ENCODE measurements around the gene NSF.
"Not testable (repeated sequence)": the region's sequence is repeated elsewhere in the genome, so short reads cannot be mapped to it uniquely, and the experiment has no call there.

NSF gene

DNA sequence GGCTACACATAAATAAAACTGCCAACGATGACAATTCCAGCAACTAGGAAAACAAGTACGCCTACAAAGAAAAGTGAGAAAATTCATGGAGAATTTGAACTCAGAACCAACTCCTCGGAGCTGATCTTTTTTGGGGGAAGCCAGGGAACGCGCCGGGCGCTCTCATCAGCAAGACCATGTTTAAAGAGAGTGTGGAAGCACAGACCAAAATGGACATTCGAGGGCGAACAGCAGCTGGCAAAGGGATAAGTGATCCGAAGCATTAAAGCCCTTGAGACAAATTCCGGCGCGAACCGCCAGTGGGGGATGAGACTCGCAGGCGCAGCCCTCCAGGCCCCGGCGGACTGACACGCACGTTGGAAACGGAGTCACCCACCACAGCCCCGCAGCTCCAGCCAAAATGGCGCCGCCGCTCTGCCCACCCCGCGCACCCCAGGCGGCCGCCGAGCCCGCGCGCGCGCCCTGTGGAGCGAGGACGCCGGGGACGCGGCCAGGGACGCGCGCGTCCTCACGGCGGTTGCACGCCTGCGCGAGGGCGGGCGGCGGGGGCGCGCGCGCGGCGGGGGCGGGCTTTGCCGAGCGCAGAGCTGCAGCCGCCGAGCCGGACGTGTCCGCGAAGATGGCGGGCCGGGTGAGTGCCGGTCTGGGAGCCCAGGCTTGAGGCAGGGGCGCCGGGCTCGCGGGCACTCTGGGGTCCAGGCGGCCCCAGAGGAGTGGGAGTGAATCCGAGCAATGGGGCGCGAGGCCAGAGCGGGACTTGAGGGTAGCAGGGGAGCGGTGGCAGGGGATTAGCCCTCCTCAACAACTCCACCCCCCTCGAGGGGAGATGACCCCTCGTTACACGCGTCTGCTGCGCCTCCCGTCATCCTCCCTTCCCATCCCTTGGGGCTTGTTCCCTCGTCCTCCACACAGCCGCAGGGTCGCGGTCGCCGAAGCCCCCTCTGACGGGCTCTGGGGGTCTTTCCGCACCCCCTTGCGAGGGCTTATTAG is at the start of gene NSF:
TSS of gene NSF (plus strand) at position 513 of the 990 bp plus-strand sequence. CDS start at position 620, 107 bp downstream.
- not testable (repeated sequence) for DNase-seq (ENCODE audit: low read depth in 3 of 3)

DNA sequence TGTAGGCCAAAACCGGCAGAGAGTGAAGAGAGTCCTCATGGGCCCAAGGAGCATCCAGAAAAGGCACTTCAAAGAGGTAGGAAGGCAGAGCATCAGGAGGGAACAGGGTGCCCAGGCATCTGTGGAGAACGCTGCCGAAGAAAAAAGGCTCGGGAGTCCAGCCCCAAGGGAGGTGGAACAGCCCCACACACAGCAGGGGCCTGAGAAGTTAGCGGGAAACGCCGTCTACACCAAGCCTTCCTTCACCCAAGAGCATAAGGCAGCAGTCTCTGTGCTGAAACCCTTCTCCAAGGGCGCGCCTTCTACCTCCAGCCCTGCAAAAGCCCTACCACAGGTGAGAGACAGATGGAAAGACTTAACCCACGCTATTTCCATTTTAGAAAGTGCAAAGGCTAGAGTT is 41.9 kb upstream of the NSF start:
- not testable (repeated sequence) for DNase-seq (ENCODE audit: low read depth in 3 of 3)

DNA sequence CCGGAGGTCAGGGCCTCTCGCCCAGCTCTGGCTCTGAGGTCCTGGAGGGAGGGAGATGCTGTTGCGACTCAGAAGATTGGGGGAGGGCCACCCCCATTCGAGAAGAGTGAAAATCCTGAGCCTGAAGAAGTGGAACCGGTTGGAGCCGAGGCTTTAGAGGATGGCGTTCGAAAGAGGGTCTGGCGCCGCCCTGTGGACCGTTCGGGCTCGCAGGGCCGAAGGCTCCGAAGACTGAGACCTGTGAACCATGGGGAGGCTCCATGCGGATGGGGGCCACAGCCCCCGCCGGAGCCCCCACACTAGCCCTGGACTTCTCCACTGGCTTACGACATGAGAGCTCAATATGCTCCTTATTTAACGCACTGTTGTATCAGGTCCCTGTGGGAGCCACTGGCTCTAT is 31.3 kb upstream of the NSF start:
- not testable (repeated sequence) for DNase-seq (ENCODE audit: low read depth in 3 of 3)

DNA sequence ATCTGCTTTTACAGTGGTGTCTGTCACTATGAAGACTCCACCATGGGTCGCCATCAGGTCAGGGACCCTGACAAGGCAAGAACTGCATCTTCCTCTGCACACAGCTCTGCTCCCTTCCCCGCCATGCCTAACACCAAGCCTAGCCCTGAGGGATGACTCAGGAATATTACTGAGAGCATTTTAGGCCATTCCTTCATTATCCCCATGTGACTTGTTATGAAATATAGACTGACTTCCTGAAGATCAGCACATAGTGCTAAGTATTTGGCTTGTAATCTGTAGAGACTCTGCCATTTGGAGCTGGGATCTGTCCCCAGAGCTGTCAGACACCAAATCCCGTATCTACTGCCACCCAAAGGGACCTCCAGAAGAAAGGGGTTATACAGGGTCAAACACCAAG is 30.4 kb upstream of the NSF start:
- DNase-seq (ENCODE audit: low read depth in 3 of 3): not testable (repeated sequence)

DNA sequence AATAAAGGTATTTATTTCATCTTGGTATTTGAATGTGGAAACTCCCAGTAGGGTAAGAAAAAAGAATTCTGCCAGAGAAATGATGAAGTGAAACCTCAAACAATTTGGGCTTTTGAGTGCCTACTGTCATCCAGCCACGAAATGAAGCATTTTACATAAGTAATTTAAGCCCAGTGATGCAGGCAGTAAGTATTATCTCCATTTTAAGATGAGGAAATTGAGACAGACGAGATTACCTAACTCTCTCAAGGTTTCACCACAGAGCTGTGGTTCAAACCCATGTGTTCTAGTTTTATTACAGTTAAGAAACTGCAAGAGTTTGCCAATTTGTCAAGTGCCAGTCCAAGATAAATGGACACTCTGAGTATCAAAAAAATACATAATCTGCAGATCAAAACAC is 24.2 kb upstream of the NSF start:
- not testable (repeated sequence) for DNase-seq (ENCODE audit: low read depth in 3 of 3)

DNA sequence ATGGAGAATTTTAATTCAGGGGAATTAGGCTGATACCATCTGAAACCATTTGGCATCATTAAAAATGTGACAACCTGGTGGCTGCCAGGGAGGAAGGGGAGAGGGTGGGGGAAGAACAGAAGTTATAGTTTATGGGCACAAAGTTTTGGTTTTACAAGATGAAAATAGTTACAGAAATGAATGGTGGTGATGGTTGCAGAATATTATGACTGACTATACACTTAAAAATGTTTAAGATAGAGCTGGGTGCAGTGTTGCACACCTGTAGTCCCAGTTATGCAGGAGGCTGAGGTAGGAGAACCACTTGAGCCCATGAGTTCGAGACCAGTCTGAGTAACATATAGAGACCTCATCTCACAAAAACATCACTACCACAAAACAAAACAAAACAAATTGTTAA is 23.5 kb upstream of the NSF start:
- not testable (repeated sequence) for DNase-seq (ENCODE audit: low read depth in 3 of 3)

DNA sequence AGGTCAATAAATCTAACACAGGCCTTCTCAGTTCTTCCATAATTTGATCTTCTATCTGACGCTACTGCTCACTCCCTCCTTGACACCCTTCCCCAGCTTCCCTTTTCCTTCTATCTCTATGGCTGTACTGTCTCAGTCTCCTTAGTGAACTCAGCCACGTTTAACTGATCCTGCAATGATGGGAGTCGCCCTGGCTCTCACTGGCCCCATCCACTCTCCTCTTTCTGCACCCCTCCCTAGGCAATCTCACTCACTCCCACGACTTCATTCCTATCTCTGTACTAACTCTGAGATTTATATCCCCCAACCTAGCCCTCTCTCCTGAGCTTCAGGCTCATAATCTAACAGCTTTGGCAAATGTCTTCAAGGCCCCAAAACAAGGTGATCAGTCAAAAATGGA is 18.7 kb upstream of the NSF start:
- DNase-seq (ENCODE audit: low read depth in 3 of 3): not testable (repeated sequence)

DNA sequence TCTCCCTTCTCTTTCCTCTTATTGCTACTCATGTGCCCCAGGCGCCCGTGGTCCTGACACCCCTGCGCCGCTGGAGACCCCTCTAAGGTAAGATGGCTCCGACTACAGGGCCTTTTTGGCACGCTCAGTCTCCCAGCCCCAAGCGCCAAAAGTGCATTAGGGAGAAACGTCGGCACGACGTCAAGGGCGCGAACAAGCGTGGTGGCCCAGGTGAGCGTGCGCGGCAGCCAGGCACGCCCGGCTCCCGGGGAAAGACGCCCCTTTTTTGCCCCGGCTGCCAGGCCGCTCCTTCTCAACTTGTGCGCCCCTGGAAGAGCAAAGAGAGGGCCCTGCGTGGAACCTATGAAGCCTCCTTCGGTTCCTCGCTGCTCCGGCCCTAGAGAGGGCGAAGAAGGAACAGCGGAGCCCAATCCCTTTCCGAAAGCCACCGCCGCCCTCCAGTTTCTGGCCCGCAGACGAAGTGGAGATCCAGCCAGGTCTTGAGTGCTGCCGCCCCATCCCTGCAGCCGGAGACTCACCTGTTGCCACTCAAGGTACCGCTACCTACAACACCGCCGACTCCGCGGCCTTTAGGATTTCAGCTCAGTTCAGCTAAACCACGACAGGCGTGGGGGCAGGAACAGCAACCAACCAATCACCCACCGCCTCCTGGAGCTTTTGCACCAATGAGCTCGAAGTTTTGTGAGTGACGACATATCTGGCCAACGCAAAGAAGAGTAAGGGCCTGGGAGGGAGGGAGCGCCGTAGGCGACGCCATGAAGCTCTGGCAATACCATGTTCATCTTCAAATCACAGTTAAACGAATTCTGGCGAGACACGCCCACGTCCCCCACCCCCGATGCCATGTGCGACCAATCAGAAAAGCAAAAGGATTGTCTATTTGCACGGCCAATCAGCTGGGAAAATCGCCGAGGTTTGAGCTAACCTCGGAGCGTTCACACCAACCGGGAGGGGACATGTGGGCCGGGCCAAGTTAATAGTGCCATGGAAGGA is 11.1 kb upstream of the NSF start, which contains the start of gene ARL17A:
TSS of gene ARL17A (minus strand) at position 609 of the 993 bp plus-strand sequence. CDS start 3,369 bp downstream, outside the sequence.
- peak; percentile 49 to 73 (median 51) for DNase-seq (ENCODE audit: low read depth in 3 of 3)

DNA sequence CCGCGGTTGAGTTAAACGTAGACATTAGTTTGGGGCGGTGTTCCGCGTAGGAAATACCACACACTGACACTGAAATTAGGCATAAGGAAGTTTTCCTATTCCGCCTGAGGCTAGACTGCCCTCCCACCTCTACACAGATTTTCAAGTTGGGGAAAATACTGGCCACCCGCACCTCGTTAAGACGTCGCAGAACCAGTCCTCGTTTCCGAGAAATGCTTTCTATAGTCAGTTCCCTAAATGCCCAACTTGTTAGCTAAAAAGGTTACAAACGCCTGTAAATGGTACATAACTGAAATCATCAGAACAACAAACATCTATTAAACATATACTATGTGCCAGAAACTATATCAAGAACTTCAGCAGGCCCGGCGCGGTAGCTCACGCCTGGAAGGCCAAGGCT is 10.4 kb upstream of the NSF start:
- DNase-seq (ENCODE audit: low read depth in 3 of 3): not testable (repeated sequence)

DNA sequence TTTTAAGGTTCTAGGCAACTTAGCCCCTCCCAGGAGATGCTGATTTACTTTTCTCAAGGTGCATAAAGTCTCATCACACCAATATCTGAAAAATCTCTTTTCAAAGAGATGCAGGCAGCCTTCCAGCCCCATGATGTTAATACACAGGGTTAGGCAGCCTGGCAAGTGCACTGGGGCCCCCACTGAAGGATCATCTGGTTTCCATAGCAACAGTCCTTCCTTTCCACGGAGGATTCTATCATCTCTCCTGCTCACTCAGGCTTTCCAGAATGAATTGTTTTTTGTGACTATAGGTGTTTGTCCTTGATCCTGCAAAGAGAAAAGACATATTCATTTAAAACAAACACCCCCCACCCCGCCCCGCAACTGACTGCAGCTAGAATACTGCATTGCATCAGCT is 5.0 kb upstream of the NSF start:
- DNase-seq (ENCODE audit: low read depth in 3 of 3): not testable (repeated sequence)

DNA sequence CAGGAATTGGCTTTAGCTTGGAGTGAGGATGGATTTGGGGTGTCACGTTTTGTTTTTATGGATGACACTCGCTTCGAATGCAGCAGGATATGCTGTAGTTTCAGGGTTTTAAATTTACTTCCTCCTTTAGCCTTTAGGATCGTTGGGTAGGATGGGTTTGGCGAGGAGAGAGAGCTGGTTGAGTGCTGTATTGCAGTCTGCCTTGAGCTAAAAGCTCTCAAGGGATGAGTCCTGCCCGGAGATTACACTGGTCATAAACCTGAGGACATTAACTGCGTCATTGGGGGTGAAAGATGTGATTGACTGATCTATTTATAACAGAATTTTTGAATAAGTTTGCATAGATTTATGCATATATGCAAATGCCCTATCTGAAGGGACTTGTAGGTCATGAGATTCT is 863 bp downstream of the NSF start:
- DNase-seq (ENCODE audit: low read depth in 3 of 3): not testable (repeated sequence)

DNA sequence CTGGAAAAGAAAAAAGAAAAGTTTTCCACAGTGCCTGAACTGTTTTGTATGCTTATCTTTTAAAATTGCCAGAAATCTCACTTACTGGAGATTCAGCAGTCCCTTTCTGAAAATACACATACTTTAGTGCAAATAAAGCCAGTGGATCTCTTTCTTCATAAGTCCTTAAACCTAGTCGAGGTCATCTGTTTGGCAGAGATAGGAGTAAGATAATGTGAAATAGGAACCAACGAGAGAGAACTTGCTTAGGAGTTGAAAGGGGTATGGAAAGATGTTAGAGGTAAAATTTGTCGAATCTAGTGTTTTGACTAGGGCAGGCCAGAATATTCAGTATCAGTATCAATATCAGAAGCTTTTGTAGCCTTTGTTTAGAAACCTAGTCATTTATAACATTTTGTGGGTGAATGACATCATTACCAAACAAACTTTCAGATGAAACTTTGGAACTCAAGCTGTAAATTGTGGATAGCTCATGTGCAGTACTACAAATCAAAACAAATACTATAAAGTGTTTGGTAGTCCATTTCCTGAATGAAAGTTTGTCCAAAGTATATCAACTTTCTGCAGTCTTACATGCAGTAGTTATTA is 8.0 kb downstream of the NSF start:
- DNase-seq (ENCODE audit: low read depth in 3 of 3): not testable (repeated sequence)

DNA sequence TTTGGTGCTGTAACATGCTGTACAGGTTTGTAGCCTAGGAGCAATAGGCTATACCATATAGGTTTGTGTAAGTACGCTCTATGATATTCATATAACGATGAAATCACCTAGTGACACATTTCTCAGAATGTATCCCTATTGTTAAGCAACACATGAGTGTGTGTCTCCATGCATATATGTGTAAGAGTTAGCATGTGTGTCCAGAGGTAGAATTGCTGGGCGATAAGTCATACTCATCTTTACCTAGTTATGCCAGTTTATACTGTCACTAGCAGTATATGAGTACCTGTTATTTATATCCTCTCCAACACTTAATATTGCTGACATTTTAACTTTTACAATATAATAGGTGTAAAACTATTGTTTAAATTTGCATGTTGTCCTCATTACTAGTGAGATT is 10.3 kb downstream of the NSF start:
- DNase-seq (ENCODE audit: low read depth in 3 of 3): not testable (repeated sequence)

DNA sequence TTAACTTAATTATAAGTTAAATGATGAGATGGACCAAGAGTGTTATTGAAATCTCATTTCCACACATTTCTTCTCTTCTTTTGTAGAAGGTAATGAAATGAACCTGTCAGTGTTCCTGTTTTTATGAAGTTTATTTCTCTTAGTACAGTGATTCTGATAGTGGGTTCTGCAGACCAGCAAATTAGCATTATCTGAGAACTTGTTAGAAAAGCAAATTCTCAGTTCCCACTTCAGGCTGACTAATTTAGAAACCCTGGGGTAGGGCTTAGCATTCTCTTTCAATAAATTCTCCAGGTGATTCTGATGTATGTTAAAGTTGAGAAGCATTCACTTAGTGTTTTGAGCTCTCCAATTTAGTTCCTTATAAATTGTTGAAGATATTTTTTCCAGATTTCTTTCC is 12.7 kb downstream of the NSF start:
- DNase-seq (ENCODE audit: low read depth in 3 of 3): not testable (repeated sequence)

DNA sequence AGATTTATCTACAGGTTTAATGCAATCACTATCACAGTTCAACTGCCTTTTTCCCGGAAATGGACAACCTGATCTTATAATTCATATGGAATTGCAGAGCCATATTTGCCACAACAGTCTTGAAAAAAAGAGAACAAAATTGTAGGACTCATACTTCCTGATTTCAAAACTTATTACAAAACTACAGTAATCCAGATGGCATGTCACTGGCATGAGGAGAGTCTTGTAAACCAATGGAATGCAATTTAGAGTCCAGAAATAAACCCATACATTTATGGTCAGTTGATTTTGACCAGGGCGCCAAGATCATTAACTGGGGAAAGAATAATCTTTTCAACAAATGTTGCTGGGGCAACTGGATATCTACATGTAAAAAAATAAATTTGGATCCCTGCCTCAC is 20.8 kb downstream of the NSF start:
- DNase-seq (ENCODE audit: low read depth in 3 of 3): not testable (repeated sequence)

DNA sequence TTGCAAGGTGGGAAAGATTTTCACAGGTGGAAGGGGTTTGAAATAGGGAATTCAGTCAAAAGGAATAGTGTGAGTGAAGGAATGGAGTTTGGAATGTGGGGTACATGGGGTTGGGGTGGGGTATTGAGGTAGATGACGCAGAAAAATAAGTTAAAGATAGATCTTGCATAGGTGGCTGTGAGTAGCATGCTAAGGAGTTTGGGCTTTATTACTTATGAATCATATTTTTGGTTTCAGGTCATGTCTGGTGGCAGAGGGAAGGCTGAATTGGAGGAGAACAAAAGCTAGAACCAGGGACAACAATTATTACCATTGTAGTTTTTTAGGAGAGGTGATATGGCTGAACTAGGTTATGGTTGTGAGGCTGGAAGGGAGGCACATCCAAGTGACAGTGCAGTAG is 23.4 kb downstream of the NSF start:
- not testable (repeated sequence) for DNase-seq (ENCODE audit: low read depth in 3 of 3)

DNA sequence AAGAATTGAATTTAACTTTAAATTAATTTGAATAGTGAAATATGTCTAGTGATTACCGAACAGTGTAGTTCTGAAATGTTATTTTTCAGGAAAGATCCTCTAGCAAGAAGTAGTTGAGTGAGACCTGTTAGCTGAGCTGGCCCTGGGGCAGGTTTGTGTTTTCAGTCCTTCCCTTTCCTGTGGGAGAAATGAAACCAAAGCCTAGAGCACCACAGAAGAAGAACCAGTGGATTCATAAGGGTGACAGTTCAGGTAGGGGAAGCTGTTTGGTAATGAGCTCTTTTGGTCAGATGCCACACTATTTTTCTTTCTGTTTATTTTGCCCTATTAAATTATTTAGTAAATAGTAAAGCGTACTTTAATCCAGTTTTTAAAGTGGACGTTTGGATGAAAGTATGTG is 26.7 kb downstream of the NSF start:
- not testable (repeated sequence) for DNase-seq (ENCODE audit: low read depth in 3 of 3)

DNA sequence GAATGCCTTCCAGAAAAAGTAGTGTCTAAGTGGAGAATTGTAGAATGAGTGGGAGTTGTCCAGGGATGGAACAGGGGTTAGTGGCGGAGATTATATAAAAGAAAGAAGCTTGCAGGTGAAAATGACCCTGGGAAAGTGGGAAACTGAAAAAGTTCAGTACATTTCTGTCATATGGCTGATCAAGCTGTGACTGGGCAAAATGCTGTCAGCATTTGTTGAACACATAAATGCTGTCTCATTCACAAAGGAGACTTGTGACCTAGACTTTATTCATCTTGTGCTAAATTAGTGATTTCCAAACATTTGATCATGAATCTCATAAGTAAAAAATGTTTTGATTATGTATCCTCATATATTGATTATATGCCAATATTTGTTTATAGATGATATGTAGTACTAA is 28.5 kb downstream of the NSF start:
- DNase-seq (ENCODE audit: low read depth in 3 of 3): not testable (repeated sequence)

DNA sequence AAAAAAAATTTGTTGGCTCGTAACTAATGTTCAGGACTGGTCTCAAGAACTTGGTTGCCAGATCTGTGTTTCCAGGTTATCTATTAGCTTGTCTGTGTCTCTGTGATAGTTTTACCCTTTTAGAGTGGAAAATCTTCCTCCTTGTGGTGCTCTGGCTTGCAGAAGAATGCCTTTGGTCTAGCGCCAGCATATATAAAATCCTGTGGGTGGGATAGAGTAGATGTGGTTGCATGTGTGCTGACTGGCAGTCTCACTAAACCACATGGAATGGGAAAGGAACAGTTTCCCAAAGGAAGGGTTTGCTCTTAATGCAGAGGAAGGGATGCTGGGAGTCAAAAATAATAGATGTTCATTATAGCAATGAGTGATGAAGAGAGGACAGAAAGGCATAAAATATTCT is 33.3 kb downstream of the NSF start:
- DNase-seq (ENCODE audit: low read depth in 3 of 3): not testable (repeated sequence)

DNA sequence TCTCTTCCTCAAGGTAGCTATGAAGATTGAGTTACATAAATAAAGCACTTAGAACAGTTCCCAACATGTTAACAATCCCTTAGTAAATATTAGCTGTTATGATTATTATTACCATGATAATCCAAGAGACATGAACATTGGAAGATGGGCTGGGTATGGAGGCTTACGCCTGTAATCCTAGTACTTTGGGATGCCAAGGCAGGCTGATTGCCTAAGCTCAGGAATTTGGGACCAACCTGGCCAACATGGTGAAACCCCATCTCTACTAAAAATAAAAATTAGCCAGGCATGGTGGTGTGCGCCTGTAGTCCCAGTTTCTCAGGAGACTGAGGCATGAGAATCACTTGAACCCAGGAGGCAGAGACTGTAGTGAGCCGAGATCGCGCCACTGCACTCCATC is 34.3 kb downstream of the NSF start:
- DNase-seq (ENCODE audit: low read depth in 3 of 3): not testable (repeated sequence)

DNA sequence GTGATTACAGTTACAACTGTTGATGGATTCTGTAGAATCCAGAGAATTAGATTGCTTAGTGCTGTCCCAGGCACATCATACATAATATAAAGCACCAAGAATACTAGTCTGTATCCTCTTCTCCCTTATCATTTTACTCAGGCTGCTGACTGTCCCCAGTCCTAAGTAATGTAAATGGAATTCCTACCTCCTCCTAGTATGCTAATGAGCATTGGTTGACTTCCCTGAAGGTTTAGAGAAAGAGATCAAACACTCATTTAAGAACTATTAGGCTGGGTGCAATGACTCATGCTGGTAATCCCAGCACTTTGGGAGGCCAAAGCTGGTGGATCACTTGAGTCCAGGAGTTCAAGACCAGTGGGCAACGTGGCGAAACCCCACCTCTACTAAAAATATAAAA is 37.0 kb downstream of the NSF start:
- DNase-seq (ENCODE audit: low read depth in 3 of 3): not testable (repeated sequence)
